GM23338 (cell line): ENCODE results near the gene CTBP2. TPM values are rescaled to one million over a fixed set of nuclear protein-coding genes. Genes with fewer than 3 reads are reported as not detected.
A peak's percentile ranks its signal among the peaks of the same experiment; 100 is the strongest.

Experiments
- ATAC-seq: fragments of 200-7000 bp; cut with Tn5 transposase; 3 replicates; pipeline ENCODE4 v1.9.1; 2020
- DNase-seq: peaks from one replicate; pipeline ENCODE4 v3.0.0-alpha.2; 2015; ENCODE audit warnings: low spot score
- H2AFZ ChIP-seq: fragments of 200-600 bp; sonication (generic); 2 replicates; pipeline ENCODE4 v1.8.0; 2016; ENCODE audit warnings: antibody characterized with exemption, mild to moderate bottlenecking, moderate library complexity
- H3F3A ChIP-seq: fragments of 200-600 bp; sonication (generic); replicated peaks from 2 replicates; pipeline ENCODE4 v1.8.0; 2017; ENCODE audit warnings: antibody characterized with exemption, mixed run types, low read depth
- H3K27ac ChIP-seq: fragments of 200-600 bp; sonication (generic); 2 replicates; pipeline ENCODE4 v1.6.1; 2016; ENCODE audit warnings: low read depth
- H3K27me3 ChIP-seq: fragments of 200-600 bp; sonication (generic); 2 replicates; pipeline ENCODE4 v1.8.0; 2016; ENCODE audit warnings: mild to moderate bottlenecking, mixed run types, moderate library complexity; ENCODE audit not compliant: insufficient read depth
- H3K36me3 ChIP-seq: fragments of 200-600 bp; sonication (generic); 2 replicates; pipeline ENCODE4 v1.8.0; 2016; ENCODE audit warnings: mild to moderate bottlenecking; ENCODE audit not compliant: insufficient read depth
- H3K4me1 ChIP-seq: fragments of 200-600 bp; sonication (generic); 2 replicates; pipeline ENCODE4 v1.8.0; 2016; ENCODE audit warnings: mild to moderate bottlenecking, moderate library complexity; ENCODE audit not compliant: insufficient read depth
- H3K4me2 ChIP-seq: fragments of 200-600 bp; sonication (generic); 2 replicates; pipeline ENCODE4 v1.7.1; 2017; ENCODE audit warnings: mixed run types
- H3K4me3 ChIP-seq: fragments of 200-600 bp; sonication (generic); 2 replicates; pipeline ENCODE4 v1.6.1; 2016; ENCODE audit warnings: mixed run types
- H3K79me2 ChIP-seq: fragments of 200-600 bp; sonication (generic); replicated peaks from 2 replicates; pipeline ENCODE4 v1.8.0; 2017; ENCODE audit warnings: mild to moderate bottlenecking; ENCODE audit not compliant: insufficient read depth
- H3K9me2 ChIP-seq: fragments of 200-600 bp; sonication (generic); 2 replicates; pipeline ENCODE4 v1.8.0; 2017; ENCODE audit not compliant: insufficient read depth
- H4K20me1 ChIP-seq: fragments of 200-600 bp; sonication (generic); replicated peaks from 2 replicates; pipeline ENCODE4 v1.8.0; 2017; ENCODE audit warnings: mild to moderate bottlenecking; ENCODE audit not compliant: insufficient read depth
- H3K27ac Mint-ChIP-seq: 2 replicates; pipeline ENCODE4 v1.8.0; 2020; ENCODE audit warnings: inconsistent platforms, mild to moderate bottlenecking, moderate library complexity, mixed read lengths
- H3K27me3 Mint-ChIP-seq: 3 replicates; pipeline ENCODE4 v1.8.0; 2022; ENCODE audit warnings: low read depth, mild to moderate bottlenecking, moderate library complexity, mixed read lengths, inconsistent platforms; ENCODE audit not compliant: insufficient read depth, poor library complexity
- H3K36me3 Mint-ChIP-seq: 3 replicates; pipeline ENCODE4 v1.8.0; 2021; ENCODE audit warnings: low read depth, mild to moderate bottlenecking, inconsistent platforms, moderate library complexity, mixed read lengths
- H3K4me1 Mint-ChIP-seq: 3 replicates; pipeline ENCODE4 v1.8.0; 2020; ENCODE audit warnings: mild to moderate bottlenecking, inconsistent platforms, mixed read lengths
- H3K4me3 Mint-ChIP-seq: 3 replicates; pipeline ENCODE4 v1.8.0; 2021; ENCODE audit warnings: moderate library complexity, mild to moderate bottlenecking, inconsistent platforms, mixed read lengths
- H3K9me3 Mint-ChIP-seq: 3 replicates; pipeline ENCODE4 v1.8.0; 2020; ENCODE audit warnings: moderate library complexity, mild to moderate bottlenecking, inconsistent platforms, mixed read lengths
- CREB1 ChIP-seq: fragments of 250-450 bp; sonication (Bioruptor Pico); IDR thresholded peaks from 2 replicates; pipeline ENCODE4 v1.5.0; 2020; ENCODE audit warnings: low read depth, mild to moderate bottlenecking, moderate library complexity
- EZH2 ChIP-seq: fragments of 200-600 bp; sonication (generic); IDR thresholded peaks from one replicate; pipeline ENCODE4 v1.8.0; 2017; ENCODE audit warnings: antibody characterized with exemption, mild to moderate bottlenecking, low read depth; ENCODE audit not compliant: unreplicated experiment
- EZH2phosphoT487 ChIP-seq: fragments of 200-600 bp; sonication (generic); IDR thresholded peaks from one replicate; pipeline ENCODE4 v1.8.1; 2018; ENCODE audit warnings: antibody characterized with exemption; ENCODE audit not compliant: unreplicated experiment
- JUNB ChIP-seq: IDR thresholded peaks from one replicate; pipeline ENCODE4 v1.6.1; 2016; ENCODE audit warnings: antibody characterized with exemption; ENCODE audit not compliant: unreplicated experiment
- NANOG ChIP-seq: IDR thresholded peaks from 2 replicates; pipeline ENCODE4 v1.6.1; 2016; ENCODE audit warnings: antibody characterized with exemption, borderline replicate concordance
- POLR2AphosphoS5 ChIP-seq: IDR thresholded peaks from 2 replicates; pipeline ENCODE4 v1.6.1; 2016; ENCODE audit warnings: antibody characterized with exemption, low read depth
- STAT1 ChIP-seq: IDR thresholded peaks from one replicate; pipeline ENCODE4 v1.6.1; 2016; ENCODE audit warnings: antibody characterized with exemption; ENCODE audit not compliant: unreplicated experiment
- ZNF114 ChIP-seq: fragments of 250-450 bp; sonication (Bioruptor Pico); IDR thresholded peaks from 2 replicates; pipeline ENCODE4 v1.5.0; 2020; ENCODE audit warnings: mild to moderate bottlenecking, moderate library complexity
- ZNF331 ChIP-seq: fragments of 250-450 bp; sonication (Bioruptor Pico); IDR thresholded peaks from 2 replicates; pipeline ENCODE4 v1.5.0; 2020; ENCODE audit warnings: low read depth, mild to moderate bottlenecking, moderate library complexity
- polyA plus RNA-seq: library from polyadenylated mRNA; unstranded; fragments of >200 nt; fragmentation: Nextera tagmentation; extraction: Ambion mirVana; gene quantifications from 2 replicates; pipeline ENCODE4 v1.2.1, GENCODE V29; 2016
- total RNA-seq: library from RNA; depleted of rRNA; stranded (reverse); fragments of >200 nt; shearing (Covaris generic); gene quantifications from 2 replicates; pipeline ENCODE4 v1.2.3, GENCODE V29; 2014
- TF ChIP-seq, protein P1 (sequence below): IDR thresholded peaks from one replicate; pipeline ENCODE4 v1.6.1; 2018; ENCODE audit warnings: antibody characterized with exemption; ENCODE audit not compliant: unreplicated experiment
- TF ChIP-seq, protein P2 (sequence below), 2 experiments: fragments of 200-600 bp in 1 of 2; sonication (generic) in 1 of 2; conservative IDR thresholded peaks; 2 replicates each; pipeline versions ENCODE4 v1.5.1 to v1.6.1; 2016 to 2017; ENCODE audit warnings: antibody characterized with exemption in 2 of 2, low read depth in 2 of 2, mild to moderate bottlenecking in 2 of 2, moderate library complexity in 1 of 2
- TF ChIP-seq, protein P3 (sequence below): fragments of 250-450 bp; sonication (Bioruptor Pico); IDR thresholded peaks from 2 replicates; pipeline ENCODE4 v1.5.0; 2020; ENCODE audit warnings: mild to moderate bottlenecking, moderate library complexity
- TF ChIP-seq, protein P4 (sequence below): IDR thresholded peaks from 2 replicates; pipeline ENCODE4 v1.6.1; 2016; ENCODE audit warnings: antibody characterized with exemption

The CTBP2 gene
- total and polyA plus RNA-seq, 2 experiments from 2014 or later = 133 to 265 TPM

DNA sequence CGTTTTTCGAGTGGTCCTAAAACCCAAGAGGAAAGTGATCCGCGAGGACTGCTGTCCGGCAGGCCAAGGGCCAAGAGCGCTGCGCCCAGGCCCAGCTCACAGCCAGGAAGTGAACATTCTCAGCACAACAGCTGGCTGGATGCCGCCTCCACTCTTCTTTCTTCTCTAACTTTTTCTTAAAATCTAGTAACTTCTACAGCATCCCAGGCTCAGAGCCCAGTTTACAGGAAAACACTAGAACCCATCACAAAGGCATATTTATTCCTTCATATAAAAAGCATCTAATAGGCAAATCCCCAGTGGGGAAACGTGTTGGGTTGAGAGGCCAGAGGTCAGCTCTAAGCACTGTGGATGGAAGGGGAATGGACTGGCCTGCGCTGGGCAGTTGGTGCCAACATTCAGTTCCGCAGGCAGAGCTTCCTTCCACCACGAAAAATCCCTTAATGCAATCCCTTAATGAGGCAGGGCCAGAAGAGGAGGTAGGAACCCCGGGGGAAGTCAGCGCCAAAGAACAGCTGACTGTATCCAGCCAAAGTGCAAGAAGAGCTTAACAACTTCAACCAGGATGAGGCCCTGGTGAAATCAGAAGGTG is 143.7 kb downstream of the CTBP2 start:
- no peak for ATAC-seq
- Histone ChIP-seq H3K27ac (peak overlapping the region; percentile 45; the same call in 1 of the 2 replicates), H3K4me3 (no peak overlapping the region), H3K27me3 (no peaks in the 10 kb centered on the region), H3K9me2 (no peaks in the 10 kb centered on the region), H3F3A (no peaks in the 10 kb centered on the region; the same call in 1 of the 2 replicates), H3K36me3 (no peaks in the 10 kb centered on the region; the same call in 1 of the 2 replicates), H3K4me2 (no peak overlapping the region), H4K20me1 (peaks cover 72% of the 10 kb centered on the region), H2AFZ (no peak overlapping the region), H3K79me2 (peaks cover 100% of the 10 kb centered on the region), H3K4me1 (peaks cover 14% of the 10 kb centered on the region; the same call in 1 of the 2 replicates)
- DNase-seq = no peak
- 0 out of 2 replicates have a peak overlapping the region, but pooled peaks have one; percentile 34 for H3K27ac Mint-ChIP-seq
- peaks cover 21% of the 10 kb centered on the region for H3K9me3 Mint-ChIP-seq
- H3K4me3 Mint-ChIP-seq = no peak overlapping the region; the same call in 2 of the 3 replicates
- H3K4me1 Mint-ChIP-seq = peaks cover 63% of the 10 kb centered on the region
- peaks cover 80% of the 10 kb centered on the region for H3K36me3 Mint-ChIP-seq
- TF ChIP-seq STAT1 = no peak
- TF ChIP-seq ZNF114 (CRISPR knock-in tag) = no peak
- TF ChIP-seq, protein P1, sequence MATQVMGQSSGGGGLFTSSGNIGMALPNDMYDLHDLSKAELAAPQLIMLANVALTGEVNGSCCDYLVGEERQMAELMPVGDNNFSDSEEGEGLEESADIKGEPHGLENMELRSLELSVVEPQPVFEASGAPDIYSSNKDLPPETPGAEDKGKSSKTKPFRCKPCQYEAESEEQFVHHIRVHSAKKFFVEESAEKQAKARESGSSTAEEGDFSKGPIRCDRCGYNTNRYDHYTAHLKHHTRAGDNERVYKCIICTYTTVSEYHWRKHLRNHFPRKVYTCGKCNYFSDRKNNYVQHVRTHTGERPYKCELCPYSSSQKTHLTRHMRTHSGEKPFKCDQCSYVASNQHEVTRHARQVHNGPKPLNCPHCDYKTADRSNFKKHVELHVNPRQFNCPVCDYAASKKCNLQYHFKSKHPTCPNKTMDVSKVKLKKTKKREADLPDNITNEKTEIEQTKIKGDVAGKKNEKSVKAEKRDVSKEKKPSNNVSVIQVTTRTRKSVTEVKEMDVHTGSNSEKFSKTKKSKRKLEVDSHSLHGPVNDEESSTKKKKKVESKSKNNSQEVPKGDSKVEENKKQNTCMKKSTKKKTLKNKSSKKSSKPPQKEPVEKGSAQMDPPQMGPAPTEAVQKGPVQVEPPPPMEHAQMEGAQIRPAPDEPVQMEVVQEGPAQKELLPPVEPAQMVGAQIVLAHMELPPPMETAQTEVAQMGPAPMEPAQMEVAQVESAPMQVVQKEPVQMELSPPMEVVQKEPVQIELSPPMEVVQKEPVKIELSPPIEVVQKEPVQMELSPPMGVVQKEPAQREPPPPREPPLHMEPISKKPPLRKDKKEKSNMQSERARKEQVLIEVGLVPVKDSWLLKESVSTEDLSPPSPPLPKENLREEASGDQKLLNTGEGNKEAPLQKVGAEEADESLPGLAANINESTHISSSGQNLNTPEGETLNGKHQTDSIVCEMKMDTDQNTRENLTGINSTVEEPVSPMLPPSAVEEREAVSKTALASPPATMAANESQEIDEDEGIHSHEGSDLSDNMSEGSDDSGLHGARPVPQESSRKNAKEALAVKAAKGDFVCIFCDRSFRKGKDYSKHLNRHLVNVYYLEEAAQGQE = no peak
- TF ChIP-seq, protein P2, sequence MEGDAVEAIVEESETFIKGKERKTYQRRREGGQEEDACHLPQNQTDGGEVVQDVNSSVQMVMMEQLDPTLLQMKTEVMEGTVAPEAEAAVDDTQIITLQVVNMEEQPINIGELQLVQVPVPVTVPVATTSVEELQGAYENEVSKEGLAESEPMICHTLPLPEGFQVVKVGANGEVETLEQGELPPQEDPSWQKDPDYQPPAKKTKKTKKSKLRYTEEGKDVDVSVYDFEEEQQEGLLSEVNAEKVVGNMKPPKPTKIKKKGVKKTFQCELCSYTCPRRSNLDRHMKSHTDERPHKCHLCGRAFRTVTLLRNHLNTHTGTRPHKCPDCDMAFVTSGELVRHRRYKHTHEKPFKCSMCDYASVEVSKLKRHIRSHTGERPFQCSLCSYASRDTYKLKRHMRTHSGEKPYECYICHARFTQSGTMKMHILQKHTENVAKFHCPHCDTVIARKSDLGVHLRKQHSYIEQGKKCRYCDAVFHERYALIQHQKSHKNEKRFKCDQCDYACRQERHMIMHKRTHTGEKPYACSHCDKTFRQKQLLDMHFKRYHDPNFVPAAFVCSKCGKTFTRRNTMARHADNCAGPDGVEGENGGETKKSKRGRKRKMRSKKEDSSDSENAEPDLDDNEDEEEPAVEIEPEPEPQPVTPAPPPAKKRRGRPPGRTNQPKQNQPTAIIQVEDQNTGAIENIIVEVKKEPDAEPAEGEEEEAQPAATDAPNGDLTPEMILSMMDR (conservative IDR thresholded peaks at IDR 0.05; ENCODE audit: low read depth in 2 of 2) = no peak
- TF ChIP-seq, protein P3, sequence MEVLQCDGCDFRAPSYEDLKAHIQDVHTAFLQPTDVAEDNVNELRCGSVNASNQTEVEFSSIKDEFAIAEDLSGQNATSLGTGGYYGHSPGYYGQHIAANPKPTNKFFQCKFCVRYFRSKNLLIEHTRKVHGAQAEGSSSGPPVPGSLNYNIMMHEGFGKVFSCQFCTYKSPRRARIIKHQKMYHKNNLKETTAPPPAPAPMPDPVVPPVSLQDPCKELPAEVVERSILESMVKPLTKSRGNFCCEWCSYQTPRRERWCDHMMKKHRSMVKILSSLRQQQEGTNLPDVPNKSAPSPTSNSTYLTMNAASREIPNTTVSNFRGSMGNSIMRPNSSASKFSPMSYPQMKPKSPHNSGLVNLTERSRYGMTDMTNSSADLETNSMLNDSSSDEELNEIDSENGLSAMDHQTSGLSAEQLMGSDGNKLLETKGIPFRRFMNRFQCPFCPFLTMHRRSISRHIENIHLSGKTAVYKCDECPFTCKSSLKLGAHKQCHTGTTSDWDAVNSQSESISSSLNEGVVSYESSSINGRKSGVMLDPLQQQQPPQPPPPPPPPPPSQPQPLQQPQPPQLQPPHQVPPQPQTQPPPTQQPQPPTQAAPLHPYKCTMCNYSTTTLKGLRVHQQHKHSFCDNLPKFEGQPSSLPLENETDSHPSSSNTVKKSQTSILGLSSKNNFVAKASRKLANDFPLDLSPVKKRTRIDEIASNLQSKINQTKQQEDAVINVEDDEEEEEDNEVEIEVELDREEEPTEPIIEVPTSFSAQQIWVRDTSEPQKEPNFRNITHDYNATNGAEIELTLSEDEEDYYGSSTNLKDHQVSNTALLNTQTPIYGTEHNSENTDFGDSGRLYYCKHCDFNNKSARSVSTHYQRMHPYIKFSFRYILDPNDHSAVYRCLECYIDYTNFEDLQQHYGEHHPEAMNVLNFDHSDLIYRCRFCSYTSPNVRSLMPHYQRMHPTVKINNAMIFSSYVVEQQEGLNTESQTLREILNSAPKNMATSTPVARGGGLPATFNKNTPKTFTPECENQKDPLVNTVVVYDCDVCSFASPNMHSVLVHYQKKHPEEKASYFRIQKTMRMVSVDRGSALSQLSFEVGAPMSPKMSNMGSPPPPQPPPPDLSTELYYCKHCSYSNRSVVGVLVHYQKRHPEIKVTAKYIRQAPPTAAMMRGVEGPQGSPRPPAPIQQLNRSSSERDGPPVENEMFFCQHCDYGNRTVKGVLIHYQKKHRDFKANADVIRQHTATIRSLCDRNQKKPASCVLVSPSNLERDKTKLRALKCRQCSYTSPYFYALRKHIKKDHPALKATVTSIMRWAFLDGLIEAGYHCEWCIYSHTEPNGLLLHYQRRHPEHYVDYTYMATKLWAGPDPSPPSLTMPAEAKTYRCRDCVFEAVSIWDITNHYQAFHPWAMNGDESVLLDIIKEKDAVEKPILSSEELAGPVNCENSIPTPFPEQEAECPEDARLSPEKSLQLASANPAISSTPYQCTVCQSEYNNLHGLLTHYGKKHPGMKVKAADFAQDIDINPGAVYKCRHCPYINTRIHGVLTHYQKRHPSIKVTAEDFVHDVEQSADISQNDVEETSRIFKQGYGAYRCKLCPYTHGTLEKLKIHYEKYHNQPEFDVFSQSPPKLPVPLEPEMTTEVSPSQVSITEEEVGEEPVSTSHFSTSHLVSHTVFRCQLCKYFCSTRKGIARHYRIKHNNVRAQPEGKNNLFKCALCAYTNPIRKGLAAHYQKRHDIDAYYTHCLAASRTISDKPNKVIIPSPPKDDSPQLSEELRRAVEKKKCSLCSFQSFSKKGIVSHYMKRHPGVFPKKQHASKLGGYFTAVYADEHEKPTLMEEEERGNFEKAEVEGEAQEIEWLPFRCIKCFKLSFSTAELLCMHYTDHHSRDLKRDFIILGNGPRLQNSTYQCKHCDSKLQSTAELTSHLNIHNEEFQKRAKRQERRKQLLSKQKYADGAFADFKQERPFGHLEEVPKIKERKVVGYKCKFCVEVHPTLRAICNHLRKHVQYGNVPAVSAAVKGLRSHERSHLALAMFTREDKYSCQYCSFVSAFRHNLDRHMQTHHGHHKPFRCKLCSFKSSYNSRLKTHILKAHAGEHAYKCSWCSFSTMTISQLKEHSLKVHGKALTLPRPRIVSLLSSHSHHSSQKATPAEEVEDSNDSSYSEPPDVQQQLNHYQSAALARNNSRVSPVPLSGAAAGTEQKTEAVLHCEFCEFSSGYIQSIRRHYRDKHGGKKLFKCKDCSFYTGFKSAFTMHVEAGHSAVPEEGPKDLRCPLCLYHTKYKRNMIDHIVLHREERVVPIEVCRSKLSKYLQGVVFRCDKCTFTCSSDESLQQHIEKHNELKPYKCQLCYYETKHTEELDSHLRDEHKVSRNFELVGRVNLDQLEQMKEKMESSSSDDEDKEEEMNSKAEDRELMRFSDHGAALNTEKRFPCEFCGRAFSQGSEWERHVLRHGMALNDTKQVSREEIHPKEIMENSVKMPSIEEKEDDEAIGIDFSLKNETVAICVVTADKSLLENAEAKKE (CRISPR knock-in tag) = no peak
- TF ChIP-seq, protein P4, sequence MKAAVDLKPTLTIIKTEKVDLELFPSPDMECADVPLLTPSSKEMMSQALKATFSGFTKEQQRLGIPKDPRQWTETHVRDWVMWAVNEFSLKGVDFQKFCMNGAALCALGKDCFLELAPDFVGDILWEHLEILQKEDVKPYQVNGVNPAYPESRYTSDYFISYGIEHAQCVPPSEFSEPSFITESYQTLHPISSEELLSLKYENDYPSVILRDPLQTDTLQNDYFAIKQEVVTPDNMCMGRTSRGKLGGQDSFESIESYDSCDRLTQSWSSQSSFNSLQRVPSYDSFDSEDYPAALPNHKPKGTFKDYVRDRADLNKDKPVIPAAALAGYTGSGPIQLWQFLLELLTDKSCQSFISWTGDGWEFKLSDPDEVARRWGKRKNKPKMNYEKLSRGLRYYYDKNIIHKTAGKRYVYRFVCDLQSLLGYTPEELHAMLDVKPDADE = no peak
- no peak for TF ChIP-seq ZNF331 (CRISPR knock-in tag)
- TF ChIP-seq JUNB = no peak
- TF ChIP-seq POLR2AphosphoS5 = no peak
- TF ChIP-seq CREB1 (CRISPR knock-in tag) = no peak
- no peak for TF ChIP-seq EZH2phosphoT487
- no peak for TF ChIP-seq NANOG
- TF ChIP-seq EZH2 = no peak
- H3K27me3 Mint-ChIP-seq = peaks cover 36% of the 10 kb centered on the region
